ENCODE data around the gene PACRG. TPM values are rescaled to one million over a fixed set of nuclear protein-coding genes. Genes with fewer than 3 reads are reported as not detected.

The PACRG gene
- polyA plus RNA-seq, 1 donor = 20.2 TPM

DNA sequence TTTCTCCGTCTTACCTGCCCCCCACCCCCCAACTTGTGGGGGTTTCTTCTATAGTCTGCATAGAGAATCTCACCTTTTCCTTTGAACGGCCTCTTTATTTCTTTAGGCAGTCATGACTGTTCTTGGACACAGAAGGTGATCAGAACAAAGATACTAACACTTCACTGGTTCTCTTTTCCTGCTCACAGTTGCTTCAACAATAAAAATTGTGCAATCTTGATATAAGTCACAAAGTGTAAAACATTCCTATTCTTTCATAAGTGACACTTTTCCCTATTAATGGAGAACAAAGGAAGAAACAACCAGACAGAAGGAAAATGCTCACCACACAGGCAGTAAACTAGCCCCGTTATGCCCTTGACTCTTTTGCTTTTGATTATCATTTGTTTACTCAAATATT lies 448.3 kb downstream of the PACRG start:
- no peak for DNase-seq

DNA sequence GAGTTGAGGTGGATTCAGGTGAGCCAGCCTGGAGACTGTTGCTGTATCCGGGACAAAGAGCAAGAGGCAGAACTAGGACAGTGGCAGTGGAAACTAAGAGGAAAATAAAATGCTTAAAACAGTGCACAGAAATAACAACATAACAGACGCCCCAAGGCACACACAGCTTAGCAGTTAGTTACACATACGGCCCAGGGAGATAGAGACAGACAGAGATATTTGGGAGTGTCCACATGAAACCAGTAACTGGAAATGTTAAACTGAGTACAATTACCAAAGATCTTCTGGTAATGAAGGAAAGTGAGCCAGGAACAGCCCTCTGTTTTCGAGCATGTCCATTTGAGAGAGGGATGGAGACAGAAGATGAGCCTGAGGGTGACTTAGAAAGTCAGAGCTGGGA lies 449.2 kb downstream of the PACRG start:
- DNase-seq = no peak

DNA sequence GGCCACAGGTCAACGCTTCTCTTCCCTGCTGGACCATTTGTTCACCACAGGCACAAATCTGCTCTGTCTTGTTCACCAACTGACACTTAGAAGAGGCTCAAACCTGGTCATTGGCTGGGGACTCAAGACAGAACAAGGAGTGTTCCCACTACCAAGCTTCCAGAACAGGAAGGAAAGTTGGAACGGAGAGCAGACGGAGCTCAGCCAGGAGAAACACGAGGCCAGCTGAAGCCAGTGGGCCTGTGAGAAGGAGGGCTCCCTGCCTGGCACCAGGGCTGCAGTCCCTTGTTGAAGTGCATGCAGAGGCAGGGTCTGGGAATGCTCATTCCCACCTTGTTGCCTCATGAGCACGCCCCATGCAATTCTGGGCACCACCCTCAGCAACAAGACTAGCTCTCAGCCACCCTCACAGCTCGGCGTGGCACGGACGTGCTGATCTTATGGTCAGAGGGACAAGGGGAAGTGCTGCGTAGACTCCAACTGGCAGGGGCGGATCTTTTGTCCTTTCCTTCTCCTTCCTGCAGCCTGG lies 450.2 kb downstream of the PACRG start:
- no peak for DNase-seq

DNA sequence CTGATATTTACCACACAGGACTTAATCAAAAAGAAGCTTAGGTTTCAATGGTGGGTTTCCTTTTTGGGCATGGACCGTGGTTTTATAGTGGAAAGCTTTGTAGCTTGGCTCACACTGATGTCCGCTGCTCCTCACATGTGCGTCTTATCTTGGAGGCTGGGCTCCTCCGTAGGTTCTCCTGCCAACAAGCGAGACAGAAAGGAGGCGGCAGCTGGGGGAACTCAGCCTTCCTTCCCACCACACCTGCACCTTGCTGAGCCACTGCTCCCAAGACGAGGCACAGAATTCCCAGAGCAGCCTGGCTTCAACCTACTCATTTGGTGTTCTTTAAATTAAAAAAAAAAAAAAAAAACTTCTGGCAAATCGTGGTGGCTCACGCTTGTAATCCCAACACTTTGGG lies 451.3 kb downstream of the PACRG start:
- DNase-seq = no peak

DNA sequence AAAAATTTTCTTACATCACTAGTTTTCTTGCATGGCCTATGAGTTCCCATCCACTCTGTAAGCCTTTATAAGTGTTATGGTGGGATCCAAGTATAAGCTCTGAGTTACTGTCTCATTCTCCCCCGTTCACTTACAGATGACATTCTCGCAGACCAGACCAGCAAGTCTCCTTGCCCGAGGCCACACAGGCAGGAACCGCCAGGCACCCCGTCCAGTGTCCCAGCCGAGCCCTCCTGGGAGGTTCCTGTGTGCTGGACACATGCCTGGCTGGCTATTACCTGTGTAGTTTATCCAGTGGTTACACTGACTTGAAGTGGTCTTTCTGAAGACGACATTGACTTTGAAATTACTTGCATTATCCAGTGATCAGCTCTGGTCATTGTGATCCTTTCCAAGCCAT lies 451.9 kb downstream of the PACRG start:
- DNase-seq = no peak

DNA sequence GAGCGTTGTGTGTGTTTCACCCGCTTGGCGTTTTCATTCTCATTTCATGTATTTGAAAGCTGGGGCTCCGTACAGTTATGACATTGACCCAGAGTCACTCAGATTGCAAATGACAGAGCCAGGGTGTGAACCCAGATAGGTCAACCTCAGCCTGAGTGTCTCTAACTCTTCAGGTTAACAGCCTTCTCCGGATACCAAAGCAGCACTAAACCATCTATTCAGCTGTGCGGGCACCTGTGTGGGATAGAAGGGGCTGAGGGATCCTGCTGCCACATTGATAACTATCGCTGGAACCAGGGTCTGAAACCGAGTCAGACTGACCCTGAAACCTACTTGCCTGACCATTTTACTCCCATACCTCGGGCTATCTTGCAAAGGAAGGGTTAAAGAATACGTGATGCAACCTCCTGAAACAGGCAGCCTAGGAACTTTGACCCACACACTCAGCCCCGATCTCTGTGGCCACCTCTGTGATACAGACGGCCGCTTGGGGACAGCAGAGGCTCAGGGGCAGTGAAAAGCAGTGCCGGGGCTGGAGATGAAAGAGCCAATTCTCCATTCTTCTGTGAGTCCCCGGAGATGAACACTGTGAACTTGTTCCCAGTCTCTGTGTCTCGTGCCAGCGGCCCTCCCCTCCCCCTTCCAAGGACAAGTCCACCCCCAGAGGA lies 453.2 kb downstream of the PACRG start:
- peak; percentile 37 for DNase-seq

DNA sequence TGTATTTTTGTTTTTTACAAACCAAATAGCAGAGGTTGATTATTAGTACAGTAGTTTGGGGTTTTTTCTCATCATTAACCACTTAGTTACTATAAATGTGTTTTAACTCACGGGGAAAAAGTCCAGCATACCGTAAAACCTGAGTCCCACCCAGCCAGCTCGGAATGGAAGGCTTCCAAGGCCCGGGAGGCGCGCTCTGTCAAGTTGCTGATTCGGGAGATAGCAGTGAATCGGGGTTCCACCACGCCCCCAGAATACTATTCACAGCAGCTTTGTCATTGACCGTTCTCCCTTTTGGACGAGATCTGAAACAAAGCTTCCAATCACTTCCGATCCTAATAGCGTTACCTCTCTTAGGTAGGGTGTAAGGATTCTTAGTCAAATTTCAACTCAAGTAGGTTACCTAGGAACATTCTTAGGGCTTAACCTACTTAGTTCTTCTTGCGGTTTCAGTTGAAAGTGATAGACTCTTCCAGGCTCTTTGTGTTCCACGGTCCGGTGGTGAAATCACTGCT lies 453.9 kb downstream of the PACRG start:
- no peak for DNase-seq

DNA sequence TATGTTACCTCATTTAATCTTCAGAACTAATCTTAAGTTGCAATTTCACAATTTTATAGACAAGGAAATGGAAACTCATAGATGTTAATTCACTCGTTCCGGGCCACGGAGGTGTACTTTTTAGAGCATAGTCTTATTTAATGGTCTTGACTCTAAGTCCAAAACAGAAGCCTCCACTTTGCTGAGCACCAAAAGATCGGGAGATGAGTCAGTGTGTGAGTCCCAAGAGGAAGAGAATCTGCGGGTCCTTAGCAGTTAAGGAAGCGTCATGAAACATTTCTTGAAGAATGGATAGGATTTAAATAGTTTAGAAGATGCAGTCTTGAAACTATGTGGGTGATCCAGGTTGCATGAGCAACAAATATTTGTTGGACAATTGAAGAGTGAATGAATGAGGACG lies 454.9 kb downstream of the PACRG start:
- no peak for DNase-seq

DNA sequence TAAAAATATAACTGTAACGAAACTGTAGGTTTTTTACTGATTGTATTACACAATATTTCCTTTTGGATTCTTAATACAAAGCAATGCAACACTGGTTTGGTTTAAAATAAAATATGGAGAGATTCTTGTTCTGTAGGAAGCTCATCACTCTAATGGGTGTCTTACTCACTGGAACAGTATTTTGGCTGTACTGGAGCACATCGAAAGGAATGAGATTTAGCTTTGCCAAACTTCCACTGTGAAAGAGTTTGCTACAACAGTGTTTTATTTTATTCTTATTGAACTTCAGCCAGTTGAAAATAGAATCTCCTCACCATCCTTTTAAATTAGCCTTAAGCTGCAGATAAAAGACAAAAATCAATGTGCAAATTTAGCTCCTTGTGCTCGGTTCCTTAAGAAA lies 456.0 kb downstream of the PACRG start:
- DNase-seq = no peak

DNA sequence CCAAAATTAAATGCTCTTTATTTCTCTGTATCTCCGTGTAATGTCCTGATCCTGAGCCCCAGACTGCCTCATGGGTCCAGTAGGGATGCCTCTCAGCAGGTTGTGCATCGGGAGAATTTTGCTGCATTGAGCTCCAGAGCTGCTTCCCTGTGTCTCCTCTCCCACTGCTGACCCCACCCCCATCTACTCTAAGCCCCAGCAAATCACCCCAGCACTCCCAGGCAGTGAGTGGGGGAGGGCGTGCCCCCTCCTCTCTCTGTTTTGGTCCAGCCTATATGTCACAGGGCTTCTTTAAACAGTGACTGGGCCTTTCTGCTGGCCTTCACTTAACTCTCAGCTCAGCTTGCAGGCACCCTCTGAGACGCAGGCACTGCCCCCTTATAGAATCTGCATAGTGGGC lies 458.0 kb downstream of the PACRG start:
- DNase-seq = no peak

DNA sequence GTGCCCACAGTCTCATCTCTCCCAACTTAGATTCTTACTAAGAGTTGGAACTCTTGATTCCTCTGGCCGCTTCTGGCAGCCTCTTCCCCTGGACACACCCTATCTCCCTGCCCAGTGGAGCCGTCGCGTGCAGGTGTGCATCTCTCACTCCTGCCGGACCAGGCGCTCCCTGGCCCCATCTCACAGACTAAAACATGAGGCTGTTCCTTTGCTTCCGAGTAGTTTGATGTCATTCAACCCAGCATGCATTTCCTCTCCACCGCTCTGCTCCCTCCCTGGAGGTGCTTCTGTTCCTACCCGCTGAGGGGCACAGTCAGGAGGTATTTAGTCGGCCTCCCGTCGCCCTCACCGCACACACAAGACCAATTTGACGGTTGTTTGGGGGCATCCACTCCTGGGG lies 458.8 kb downstream of the PACRG start:
- DNase-seq = no peak

DNA sequence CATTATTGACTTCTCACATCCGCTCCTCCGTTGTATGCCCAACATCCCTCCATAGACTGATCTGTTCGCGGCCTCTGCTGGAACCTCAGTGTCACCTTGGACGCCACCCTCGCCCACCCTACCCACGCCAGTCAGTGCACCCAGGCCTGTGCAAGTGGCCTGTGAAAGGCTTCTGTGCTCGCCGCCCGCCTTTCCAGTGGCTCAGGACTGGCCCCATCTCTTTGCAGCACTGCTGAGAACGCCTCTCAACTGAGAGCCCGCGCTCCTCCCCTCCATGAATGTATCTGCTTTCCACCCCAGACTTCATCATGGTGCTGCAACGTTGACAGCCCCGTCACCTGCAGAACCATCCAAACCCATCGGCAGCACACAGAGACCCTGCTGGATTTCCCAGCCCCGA lies 459.4 kb downstream of the PACRG start:
- no peak for DNase-seq

DNA sequence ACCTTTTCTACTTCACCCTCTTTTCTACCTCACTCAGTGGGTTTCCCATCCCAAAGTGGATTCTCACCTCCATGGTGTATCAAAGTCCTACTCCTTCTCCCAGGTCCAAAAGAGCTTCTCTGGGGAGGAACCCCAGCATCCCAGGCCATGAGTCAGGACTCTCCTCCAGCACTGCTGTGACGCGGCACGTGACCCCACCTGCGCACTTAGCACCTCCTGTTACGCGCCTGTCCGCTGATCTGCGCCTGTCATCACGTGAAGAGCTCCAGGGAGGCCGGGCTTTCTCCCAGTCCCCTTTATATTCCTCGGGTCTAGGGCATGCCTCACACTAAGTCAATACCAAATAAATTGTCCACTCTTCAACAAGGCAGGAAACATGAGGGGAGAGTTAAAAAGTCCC lies 459.8 kb downstream of the PACRG start:
- DNase-seq = no peak

DNA sequence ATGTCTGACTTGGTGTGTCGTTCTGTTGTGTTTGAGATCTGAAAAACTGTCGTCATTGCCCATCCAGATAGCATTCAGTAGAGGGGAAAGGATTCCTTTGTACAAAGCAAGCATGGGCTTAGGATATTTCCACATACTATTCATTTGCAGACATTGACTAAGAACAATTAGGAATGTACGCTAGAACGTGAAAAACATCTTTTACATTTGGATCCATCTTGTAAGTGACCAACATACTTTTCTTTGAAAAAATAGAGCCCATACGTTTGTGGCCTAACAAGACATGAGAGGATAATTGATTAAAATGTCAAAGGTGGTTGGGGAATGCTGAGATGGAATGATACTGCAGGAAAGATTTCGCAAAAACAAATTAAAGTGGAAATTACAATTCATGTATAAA lies 461.0 kb downstream of the PACRG start:
- no peak for DNase-seq

DNA sequence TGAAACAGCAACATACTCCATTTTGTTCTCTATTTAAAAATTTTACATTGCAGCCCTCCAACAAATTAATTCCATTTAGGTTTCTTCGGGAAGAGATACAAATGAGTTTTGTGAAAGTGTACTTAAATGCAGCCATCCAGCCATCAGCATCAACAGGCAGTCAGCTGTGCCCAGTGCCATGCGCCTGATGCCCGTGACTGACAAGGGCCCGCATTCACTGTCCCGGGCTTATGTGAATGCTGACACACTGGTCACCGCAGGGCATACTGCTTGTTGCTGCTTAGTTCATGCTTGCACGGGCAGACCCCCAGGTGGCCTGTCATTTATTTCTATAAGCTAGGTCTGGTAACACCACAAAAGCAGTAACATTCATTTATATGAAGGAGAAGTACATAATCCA lies 461.8 kb downstream of the PACRG start:
- no peak for DNase-seq

DNA sequence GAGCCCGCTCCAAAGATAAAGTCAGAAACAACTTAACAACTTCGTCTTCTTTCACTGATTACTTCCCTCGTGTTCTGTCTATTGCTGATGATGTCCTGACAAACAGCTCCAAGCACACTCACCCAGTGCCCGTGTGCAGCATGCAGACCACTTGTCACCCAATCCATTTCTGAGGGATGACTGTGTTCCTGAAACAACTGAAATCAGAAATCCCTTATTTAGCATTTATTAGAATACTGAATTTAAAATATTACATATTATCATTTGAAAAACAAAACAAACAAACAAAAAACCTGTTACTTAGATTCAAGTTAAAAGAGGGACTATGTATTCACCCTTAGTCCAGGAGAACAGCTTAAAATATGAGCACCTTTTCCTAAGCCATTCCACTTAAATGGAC lies 463.0 kb downstream of the PACRG start:
- DNase-seq = no peak

DNA sequence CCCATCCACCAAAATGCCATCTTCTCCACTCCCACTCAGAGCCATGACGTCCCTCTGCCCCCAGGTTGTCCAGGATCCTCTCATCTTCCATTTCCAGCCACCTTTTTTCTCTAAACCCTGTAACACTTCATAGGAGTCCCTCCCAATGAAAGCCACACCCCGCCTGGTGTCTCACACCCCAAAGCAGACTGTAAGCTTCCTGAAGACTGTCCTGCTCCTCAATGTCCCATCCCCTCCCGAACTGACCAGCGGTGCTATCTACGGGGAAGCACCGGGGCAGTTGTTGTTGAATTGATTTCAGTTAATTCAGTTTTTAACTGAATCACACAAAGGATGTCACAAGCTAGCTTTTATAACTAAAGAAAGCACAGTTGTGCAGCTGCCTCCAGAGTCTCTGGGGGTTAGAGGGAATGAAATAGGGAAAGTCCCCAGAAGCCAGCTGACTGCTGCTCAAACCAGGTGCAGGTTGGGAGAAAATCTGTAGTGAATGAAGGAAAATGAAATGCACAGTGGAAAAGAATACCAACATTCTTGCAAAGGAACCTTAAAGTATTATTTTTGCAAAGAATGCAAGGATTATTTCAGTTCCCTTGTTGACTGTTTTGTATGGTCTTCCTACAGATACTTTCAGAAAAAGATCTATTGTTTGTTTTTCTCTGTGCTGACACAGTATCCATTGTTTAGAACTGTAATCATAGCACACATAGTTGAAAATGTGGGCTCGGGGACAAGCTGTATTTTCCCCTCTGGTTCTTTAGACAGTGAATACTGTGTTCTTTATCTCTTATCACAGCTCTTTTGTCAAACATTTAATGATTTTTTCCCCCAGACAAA lies 464.1 kb downstream of the PACRG start:
- no peak for DNase-seq

DNA sequence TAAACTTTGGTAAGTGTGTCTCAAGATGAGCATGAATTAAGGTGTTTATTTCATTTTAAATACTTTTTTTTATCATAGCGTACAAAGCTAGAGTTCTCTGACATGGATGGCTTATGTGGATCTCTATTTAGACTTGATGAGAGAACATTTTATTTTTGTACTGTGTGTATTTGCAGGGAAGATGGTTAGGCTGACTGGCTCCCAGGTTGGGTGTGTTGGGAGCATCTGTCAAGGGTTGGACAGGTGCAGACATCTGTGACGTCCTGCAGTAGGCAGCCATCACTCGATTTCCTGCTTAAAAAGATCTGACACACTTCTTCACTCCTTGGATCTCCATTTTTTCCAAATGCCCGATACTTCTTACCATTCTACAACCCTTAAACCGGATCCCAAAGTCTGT lies 464.8 kb downstream of the PACRG start:
- no peak for DNase-seq

DNA sequence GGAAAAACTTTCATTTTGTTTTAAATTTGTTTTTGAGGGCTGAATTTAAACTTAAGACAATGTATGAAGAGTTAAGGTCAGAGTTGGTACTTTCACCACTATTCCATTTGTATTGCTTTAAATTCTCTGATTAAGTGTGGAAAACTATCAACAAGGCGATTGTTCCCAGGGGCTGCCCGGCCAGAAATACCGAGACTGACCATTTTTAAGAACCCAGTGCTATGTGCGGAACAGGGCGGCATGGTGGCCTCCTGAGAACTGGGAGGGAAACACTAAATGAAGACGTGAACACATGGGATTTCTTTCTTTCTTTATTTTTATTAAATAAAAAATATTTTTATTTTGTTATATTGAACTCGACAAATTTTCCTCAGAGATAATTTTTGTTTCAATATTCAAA lies 465.6 kb downstream of the PACRG start:
- no peak for DNase-seq

DNA sequence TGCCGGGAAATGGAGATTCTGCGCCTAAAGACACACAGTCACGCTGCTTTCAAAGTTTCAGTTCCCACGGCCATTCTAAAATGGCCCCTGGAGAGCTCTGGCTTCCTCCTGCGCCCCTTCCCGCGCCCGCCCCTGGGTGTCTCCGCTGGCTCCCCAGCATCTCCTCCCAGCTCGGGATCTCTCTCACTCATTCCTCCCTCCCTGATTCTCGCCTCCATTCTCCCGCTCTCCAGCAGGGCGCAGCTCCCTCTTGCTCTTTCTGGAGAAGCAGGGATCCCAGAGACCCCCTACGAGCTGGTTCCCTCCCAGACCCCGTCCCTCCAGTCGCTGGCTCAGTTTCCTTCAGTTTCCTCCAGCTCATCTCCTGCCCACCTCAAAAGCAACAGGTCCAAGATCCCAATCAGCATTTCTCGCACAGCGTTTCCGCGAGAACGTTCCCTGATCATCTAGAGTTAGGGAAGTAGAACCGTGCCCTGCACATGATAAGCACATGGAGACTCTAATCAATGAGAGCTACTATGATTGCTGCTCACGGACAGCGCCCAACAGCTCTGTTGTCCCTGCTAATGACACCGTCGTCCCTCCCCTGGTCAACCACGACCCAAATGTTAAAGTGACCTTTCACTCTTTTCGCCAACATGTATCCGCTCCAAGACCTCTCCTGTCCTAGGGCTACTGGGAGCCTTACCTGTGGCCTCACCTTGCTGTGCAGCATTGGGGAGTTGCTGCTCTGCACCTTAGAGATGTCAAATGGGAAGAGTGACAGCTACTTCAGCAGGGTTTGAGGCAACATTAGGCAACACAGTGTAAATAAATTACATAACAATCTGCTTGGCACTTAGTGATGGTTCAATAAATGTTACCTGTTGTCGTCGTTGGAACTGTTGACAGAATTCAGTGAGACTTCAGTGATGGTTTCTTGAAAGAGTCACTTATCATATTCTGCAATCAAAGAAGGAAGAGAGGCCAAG lies 468.2 kb downstream of the PACRG start:
- DNase-seq = no peak

DNA sequence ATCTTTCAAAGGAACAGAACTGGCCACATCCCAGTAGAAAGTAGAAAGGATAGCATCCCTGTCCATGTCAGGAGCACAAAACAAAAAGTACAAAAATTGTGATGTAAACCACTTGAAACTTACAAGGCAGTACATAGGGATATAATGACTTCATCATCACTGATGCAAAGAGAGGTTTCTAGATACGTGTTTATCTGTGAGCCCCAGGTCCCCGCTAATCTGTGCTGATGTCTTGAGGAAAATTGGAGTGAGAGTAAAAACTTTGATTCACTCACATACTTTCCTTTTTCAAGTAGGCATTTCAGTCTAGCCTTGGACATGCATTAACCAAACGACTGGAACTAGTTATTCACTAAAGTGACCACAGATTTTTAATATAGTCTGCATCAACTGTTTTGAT lies 470.1 kb downstream of the PACRG start:
- DNase-seq = no peak

DNA sequence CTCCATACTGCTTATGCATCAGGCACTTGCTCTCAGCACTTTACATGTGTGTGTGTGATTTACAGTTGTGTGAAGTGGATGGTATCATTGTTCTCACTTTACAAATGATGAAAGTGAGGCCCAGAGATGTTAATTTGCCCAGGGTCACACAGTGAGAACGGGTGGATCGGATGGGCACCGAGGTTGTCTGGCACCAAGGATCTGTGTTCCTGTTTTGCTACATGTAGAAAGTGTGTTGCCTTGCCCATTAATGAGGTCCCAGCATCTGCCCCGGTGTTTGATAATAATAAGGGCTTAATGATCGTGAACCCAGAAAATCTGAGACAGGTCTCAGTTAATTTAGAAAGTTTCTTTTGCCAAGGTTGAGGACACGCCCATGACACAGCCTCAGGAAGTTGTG lies 470.6 kb downstream of the PACRG start:
- DNase-seq = no peak

Data from left kidney (tissue), 2 donors.